ENCODE measurements around the gene BSPRY.

The BSPRY gene

DNA sequence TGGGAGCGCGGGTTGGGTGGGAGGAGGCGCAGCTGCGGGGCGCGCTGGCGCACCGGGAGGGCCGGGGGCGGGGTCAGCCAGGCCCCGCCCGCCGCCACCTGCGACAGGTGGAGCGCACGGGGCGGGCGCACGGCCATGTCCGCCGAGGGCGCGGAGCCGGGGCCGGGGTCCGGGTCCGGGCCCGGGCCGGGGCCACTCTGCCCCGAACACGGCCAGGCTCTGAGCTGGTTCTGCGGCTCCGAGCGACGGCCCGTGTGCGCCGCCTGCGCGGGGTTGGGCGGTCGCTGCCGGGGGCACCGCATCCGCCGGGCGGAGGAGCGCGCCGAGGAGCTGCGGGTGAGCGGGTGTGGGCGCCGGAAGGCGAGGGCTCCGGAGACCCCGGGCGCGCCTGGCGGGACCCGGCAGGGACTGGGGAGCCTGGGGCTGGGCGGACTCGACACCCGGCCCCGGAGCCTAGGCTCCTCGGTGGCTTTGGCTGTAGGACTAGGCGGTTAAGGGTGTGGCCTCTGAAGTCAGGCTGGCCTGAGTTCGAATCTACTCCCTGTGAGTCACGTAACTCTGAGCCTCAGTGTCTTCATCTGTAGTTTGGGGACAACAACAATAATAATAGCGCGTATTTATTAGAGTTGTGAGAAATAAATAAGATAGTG lies at the start of gene BSPRY:
TSS of gene BSPRY (plus strand) at position 97 of the 650 bp plus-strand sequence. CDS start at position 136, 39 bp downstream.
- DNase-seq (ENCODE audit: low read depth in 2 of 2): no peak

DNA sequence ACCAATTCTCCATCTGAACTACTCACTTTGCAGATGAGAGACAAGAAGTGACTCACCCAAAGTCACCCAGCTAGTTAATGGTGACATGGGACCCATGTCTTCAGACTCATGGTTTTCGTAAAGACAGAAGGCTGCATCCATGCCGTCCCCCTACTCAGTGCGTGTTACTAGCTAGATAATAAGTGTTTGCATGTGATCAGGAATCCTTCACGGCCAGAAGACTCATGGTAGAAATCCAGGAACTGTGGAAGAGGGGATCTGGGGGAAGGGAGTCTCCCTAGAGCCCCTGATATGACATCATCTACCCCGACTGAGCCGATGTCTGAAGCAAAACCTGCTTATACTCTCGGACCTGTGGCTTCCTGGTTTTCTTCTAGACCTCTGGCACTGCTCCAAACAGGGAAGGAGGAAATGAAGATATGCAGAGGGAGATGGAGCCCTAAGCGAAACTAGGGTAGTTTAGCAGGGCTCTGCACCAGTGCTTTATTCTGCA lies 49.5 kb upstream of the BSPRY start:
- no peak for DNase-seq (ENCODE audit: low read depth in 2 of 2)

DNA sequence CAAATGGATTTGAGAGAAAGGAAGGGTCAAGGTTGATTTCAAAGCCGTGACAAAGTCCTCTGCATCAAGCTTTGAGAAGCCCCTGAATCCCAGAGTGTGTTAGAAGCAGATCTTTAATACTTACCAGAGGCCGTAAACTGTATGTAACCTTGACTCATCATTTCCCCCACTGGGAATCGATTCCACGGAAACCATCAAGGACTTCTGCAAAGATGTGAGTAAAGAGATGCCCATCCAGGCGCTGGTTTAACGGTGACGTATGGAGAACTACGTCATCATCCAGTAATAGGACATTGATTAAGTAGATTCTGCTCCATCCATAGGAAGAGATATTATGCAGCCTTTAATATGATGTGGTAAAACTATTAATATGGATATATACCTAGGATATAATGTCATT lies 47.8 kb upstream of the BSPRY start:
- no peak for DNase-seq (ENCODE audit: low read depth in 2 of 2)

DNA sequence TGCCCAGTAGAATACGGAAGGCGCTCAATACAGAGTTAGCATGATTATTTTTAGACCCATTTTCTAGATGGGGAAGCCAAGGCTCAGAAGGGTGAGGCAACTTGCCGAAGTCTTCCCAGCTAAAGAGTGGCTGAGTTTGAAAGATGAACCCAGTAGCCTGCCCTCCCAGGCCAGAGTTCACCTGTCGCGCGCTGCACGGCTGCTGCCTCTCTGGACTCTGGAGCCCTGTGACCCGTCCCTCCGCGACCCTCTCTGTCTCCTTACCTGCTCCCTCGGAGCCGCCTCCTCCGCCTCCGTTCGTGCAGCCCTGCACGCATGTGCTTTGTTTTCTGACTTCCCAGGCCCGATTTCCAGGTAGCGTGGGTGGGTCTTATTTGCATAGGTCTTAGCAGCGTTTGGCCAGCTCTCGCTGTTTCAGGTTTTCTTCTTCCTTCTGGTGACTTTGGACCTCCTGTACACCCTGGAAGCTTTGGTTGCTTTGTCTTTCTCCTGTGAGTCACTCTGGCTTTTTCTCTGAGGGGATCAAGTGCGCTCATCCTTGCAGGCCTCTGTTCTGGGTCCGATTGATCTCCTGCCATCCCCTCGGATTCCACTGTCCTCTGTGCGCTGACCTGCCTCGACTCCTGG lies 46.4 kb upstream of the BSPRY start, which contains the start of gene RNF183:
TSS of gene RNF183 (minus strand) at position 585 of the 627 bp plus-strand sequence. CDS start 5,192 bp downstream, outside the sequence.
- no peak for DNase-seq (ENCODE audit: low read depth in 2 of 2)

DNA sequence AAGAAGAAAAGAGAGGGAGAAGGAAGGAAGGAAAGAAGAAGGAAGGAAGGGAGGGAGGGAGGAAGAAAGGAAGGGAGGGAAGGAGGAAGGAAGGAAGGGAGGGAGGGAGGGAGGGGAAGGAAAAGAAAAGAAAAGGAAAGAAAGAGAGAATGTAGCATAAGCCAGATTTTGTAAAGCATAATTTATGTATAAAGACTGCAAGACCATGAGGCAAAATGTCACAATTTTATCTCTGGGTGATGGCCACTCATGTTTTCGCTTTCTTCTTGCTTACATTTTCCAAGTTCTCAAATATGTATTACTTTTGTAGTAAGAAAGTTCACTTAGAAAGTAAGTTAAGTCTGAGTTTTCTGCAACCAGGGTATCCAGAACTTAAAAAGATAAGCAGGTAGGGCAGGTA lies 42.8 kb upstream of the BSPRY start:
- DNase-seq (ENCODE audit: low read depth in 2 of 2): no peak

DNA sequence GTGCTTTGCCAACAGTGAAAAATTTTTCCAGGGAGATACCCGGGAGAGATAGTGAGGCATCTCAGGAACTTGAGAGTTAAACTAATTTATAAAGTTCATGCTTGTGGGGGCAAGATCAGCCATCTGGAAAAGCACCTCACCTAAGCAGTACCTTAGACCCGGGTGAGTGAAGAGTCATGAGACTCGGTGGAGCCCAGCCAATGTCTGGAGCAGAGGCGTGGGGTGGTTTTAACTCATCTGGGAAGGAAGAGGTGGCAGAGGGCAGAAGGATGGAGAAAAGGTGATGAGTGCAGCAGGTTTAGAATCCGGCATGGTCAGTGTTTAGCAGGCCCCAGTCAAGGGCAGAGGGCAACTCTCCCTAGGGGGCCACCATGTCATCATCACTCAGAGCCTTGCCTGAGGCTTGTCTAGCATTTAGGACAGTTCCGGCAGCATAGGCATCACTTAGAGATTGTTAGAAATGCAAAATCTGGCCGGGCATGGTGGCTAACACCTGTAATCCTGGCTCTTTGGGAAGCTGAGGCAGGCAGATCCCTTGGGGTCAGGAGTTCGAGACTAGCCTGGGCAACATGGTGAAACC lies 41.9 kb upstream of the BSPRY start:
- DNase-seq (ENCODE audit: low read depth in 2 of 2): no peak

DNA sequence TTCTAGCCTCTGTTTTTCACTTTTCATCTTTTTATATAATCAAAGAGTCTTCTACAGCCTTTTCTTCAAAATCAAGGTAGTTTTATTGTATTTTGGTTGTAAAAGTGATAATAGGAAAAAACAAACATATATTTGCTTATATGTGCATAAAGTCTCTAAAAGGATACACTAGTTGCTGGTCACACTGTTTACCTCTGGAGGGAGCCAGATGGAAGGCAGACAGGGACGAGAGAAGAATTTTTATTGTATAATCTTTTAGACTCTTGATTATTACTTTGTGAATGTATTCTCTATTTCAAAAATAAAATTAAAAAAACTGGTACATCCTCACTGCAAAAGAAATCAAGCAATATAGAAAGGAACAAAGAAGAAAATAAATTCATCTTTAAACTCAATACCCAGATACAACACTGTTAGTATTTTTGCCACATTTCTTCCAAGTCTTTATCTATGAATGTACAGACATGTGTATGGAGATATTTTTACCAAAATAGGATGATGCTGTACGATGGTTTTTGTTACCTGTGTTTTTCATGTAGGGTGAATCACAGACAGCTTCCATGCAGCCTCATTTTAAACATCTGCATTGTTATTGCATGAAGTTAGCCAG lies 40.0 kb upstream of the BSPRY start:
- DNase-seq (ENCODE audit: low read depth in 2 of 2): no peak

DNA sequence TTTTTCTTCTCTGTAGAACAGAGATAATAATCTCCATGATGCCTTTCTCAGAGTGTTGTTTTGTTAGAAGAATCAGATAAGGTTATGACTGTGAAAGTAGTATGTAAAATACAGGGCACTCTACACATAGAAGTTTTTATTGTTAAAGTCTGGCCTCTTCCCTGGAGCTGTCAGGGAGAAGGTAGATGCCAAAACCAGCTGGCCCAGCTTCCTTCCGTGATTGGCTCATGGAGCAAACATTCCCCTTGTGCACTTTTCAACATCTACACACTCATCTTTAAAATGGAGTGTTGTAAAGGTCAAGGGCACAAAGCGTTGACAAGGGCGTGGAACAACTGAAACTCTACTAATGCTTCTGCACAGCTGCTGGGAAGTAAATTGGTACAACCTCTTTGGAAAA lies 38.8 kb upstream of the BSPRY start:
- no peak for DNase-seq (ENCODE audit: low read depth in 2 of 2)

DNA sequence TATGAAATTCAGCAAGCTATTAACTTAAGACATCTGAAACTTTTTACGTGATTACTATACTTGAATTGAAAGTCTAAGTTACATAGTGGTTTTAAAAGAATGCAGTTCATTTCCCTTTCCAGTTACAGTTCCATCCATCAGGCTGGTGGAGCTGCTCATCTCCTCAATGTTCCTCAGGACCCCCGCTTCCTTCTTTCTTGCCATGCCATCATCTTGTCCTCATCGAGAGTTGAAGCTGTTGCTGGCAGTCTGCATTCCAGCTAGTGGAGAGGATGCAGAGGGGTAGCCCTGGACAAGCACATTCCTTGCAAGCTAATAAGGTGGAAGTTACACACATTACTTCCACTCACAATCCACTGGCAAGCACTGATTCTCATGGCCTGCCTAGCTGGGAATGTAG lies 37.4 kb upstream of the BSPRY start:
- no peak for DNase-seq (ENCODE audit: low read depth in 2 of 2)

DNA sequence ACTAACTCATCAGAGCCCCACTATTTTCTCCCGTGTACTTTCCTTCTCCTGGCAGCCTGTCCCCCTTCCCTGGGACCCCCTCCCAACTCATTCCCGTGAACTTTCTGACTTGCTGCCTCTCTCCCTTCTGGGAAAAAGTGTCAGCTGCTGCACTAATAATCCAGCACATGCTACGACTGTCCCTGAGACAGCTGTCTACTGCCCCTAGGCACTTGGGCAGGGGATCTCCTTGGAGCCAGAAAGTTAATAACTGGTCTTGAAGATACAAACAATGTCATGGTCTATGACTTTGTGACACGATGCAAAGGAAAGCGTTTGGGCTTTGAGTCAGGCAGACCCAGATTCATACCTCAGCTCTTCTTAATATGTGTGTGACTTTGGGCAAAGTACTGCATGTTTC lies 36.1 kb upstream of the BSPRY start:
- DNase-seq (ENCODE audit: low read depth in 2 of 2): no peak

DNA sequence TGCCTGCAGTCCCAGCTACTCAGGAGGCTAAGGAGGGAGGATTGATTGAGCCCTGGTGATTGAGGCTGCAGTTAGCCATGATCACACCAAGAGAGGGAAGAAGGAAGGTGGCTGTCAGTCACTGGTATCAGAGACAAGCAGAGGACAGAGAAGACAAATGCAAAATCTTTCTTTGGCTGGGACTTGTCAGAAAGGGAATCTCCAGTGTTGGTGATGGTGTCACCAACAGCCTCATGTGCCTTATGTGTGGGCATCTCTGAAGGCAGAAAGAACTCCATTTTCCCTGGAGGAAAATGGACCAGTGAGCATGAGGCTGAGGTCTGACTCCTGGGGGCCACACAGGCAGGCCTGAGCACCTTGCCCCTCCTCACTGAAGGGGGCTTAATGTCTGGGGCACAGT lies 34.1 kb upstream of the BSPRY start:
- no peak for DNase-seq (ENCODE audit: low read depth in 2 of 2)

DNA sequence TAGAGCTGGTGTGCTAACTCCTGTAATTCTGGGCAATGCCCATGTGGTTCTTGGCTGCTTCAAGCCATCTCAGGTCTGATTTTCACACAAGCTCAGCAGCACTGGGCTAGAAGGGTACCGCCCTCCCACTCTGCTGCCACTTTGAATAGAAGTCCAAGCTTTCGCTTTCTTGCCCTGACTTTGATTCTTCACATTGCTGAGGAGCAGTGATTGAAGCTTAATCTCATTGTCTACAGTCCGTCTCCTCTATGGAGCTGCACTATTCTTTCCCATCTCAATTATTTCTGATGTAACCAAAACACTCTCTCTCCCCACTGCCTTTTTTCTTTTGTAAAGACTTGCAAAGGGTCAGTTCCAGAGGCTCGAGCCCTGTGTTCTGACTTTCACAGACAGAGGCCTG lies 33.3 kb upstream of the BSPRY start:
- no peak for DNase-seq (ENCODE audit: low read depth in 2 of 2)

DNA sequence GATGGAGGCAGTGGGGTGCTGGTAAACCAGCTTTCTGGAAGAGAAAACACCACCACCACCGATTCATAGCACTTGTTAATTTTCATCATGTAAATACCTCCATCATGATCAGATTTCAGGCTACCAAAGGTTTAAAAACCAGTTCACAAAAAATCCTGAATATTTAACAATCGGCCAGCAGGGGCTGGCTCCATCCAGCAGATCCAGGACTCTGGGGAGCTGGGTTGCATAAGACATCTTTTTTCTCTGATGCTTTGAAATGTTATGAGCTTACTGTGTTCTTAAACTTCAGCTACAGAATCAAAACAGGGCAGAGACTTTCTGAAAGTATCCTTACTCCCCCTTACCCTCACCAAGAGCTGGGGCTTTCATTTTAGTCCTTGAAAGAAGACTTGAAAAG lies 31.6 kb upstream of the BSPRY start:
- no peak for DNase-seq (ENCODE audit: low read depth in 2 of 2)

DNA sequence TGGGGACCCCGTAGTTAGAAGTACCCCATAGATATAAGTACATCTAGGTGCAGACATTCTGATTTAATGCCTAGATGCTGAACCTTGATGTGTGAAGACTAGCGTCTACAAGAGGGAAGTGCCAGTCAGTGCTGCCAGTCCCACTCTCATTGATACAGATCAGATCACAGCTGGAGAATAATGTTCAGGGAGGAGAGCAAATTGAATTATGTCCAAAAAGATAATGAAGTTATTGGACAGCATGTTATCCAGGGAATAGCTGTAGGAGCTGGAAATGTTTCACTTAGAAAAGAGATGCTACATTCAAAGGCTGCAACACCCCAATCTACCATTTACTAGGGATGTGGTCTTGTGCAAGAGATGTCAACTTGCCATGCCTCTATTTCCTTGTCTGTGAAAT lies 30.3 kb upstream of the BSPRY start:
- no peak for DNase-seq (ENCODE audit: low read depth in 2 of 2)

DNA sequence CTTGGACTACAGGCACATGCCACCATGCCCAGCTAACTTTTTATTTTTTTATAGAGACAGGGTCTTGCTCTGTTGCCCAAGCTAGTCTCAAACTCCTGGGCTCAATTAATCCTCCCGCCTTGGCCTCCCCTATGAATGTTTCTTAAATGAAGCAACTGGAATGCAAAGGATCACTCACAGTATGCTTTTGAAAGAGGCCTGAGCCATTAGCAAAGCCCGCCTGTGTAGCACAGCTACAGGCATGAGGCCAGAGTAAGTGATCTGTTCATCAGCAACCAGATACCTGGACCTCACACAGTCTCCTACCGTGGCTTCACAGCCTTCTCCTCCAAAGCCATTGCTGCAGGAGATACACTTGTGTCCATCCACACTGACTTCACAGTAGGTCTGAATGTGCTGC lies 29.3 kb upstream of the BSPRY start:
- DNase-seq (ENCODE audit: low read depth in 2 of 2): no peak

DNA sequence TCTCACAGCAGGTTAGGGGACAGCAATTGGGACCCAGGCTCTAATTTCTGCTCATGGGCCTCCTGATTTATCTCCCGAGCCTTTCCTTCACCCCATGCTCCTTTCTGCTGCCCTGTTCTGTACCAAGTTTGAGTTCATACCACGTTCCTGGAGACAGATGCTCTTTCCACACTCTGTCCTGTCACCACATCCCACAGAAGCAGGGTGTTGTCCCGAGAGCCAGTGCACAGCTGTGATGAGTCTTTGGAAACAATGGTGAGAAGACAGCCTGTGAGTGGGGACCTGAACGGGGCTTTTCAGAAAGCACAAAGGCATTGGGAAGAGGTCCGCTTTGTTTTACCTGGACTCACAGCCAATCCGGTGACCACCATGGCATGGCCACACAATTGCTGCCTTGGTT lies 26.7 kb upstream of the BSPRY start:
- no peak for DNase-seq (ENCODE audit: low read depth in 2 of 2)

DNA sequence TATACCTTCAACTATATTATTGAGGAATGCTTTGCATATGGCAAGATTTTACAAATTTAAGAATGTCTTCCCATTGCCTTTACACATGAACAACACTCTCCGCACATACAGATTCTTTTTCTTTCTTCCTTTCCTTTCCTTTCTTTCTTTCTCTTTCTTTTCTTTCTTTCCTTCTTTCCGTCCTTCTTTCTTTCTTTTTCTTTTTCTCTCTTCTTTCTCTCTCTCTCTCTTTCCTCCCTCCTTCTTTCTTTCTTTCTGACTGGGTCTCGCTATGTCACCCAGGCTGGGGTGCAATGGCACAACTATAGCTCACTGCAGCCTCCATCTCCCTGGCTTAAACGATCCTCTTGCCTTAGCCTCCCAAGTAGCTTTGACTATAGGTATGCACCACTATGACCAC lies 23.1 kb upstream of the BSPRY start:
- no peak for DNase-seq (ENCODE audit: low read depth in 2 of 2)

DNA sequence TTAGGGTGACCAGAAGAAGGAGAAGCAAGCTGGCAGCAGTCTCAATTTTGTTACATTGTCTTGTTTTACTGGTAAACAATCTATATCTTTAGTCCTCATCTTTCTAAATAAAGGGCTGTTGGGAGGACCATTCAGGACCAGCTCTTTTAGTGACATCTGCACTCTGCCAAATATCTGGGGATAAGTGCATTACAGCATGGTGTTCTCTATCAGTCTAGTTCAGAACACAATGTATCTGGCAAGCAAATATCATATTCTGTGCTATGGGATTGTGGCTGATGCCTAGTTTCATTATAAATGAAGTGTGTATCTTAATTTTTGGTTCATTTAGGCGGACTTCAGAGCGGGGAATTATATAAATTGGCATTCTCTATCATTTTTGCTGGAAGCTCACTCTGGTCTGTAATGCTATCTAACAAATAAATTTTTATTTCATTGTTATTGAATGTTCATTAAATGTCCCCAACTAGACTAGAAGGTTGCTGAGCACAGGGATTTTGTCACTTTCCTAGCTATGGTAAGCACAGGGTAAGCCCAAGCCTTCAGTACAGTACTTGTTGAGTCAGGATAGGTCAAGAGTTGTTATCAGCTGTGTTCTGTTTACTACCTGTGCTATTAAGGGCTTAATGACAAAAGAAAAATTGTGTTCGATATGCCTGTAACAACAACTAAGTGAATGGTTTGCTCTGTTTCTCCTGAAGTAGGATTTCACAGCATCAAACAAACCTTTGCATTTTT lies 21.1 kb upstream of the BSPRY start:
- DNase-seq (ENCODE audit: low read depth in 2 of 2): no peak

DNA sequence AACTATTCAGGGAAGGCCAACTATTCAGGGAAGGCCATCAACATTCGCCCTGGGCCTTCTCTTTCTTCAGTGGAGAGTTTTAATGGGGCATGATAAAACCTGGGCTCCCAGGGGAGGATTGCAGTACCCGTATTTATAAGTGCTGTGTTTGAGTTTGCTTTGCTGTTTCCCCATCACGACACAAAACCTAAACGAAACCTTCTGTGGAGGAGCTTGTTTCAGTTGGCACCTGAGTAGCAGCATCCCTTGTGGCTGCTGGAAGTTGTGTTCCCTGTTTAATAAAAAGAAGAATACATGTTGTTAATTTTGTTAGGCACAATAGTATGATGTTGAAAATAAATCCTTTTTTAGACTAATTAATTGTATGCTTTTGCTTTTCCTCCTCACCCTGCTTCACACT lies 17.6 kb upstream of the BSPRY start:
- DNase-seq (ENCODE audit: low read depth in 2 of 2): no peak

DNA sequence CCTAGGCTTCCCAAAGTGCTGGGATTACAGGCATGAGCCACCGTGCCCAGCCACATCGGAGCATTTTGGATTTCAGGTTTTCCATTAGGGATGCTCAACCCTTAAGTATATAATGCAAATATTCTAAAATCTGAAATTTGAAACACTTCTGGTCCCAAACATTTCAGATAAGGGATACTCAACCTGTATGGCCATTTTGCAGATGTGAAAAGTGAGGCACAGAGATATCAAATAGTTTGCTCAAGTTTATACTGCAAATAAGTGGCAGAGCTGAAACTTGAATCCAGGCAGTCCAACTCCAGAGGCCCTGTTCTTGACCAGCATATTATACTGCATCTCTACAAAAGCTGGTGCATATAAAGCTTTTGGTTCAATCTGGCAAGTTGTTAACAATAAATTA lies 11.6 kb upstream of the BSPRY start:
- DNase-seq (ENCODE audit: low read depth in 2 of 2): no peak

DNA sequence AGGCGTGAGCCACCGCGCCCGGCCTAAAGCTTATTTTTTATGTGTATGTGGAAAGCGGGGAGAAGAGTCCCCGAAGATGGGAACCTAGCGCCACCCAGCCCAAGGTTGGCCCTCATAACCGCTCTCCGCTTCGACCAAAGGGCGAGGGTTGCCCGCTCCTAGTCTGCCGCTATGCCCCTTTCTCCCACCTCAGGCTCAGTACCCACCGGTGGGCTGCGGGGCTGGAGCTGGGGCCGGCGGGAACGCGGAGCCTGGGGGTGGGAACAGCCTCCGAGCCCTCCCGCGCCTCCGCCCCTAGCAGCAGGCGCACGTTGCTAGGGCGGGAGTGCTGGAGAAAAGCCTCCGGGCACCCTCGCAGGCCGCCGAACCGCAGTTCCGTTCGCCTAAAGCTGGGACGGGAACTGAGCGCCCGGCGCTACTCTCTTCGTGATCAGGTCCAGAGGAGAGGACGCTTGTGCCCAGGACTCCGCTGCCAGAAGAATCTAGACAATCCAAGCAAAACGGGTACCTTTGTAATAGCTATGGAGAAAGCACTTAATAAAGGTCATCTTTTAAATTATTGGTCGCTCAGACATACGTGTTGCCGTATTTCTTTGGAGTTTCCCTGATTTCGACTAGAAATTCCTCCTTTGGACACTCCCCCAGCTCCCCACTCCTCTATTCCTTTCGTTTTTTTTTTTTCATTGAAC lies 9.2 kb upstream of the BSPRY start, which contains the start of gene WDR31:
TSS of gene WDR31 (minus strand) at position 265 of the 689 bp plus-strand sequence. CDS start 8,253 bp downstream, outside the sequence.
- peak; percentile 59 to 60 for DNase-seq (ENCODE audit: low read depth in 2 of 2)

Data from activated CD8-positive, alpha-beta memory T cell treated with anti-CD3 and anti-CD28 coated beads for 4 hours (primary cell).